Adrenal gland (tissue), 12 donors: ENCODE data around the gene GMPS. TPM values are rescaled to one million over a fixed set of nuclear protein-coding genes. Genes with fewer than 3 reads are reported as not detected.
A peak's percentile ranks its signal among the peaks of the same experiment; 100 is the strongest.

Experiments
- DNase-seq, 7 donors: peaks; one replicate each; pipeline ENCODE4 v3.0.0-alpha.2; 2019 to 2020
- H3K27ac ChIP-seq, 5 donors: fragments of 200-600 bp; sonication (generic) in 4 of 5; 1 replicate in 3 of 5; 2 replicates in 2 of 5; pipeline versions ENCODE4 v1.5.1 to v1.8.0; 2016 to 2020; ENCODE audit warnings: mild to moderate bottlenecking in 1 of 5
- H3K27me3 ChIP-seq: fragments of 200-600 bp; 2 replicates; pipeline ENCODE4 v1.8.0; 2021
- H3K36me3 ChIP-seq, 2 donors: fragments of 200-600 bp; replicated peaks in 1 of 2; 1 replicate in 1 of 2; 2 replicates in 1 of 2; pipeline versions ENCODE4 v1.5.1 to v1.8.0; 2018 to 2022
- H3K4me1 ChIP-seq, 2 donors: fragments of 200-600 bp; replicated peaks in 1 of 2; 1 replicate in 1 of 2; 2 replicates in 1 of 2; pipeline versions ENCODE4 v1.5.1 to v1.8.0; 2018 to 2021
- H3K4me3 ChIP-seq, 4 donors: fragments of 200-600 bp; sonication (generic) in 3 of 4; one replicate each; pipeline ENCODE4 v1.5.1; 2016 to 2018
- H3K9me3 ChIP-seq, 3 donors: fragments of 200-600 bp; sonication (generic) in 1 of 3; replicated peaks in 1 of 3; 1 replicate in 2 of 3; 2 replicates in 1 of 3; pipeline versions ENCODE4 v1.5.1 to v1.8.0; 2016 to 2021
- POLR2A ChIP-seq, 2 donors: fragments of 450-650 bp; IDR thresholded peaks; one replicate each; pipeline ENCODE4 v1.6.1; 2017; ENCODE audit warnings: antibody characterized with exemption in 2 of 2, mild to moderate bottlenecking in 2 of 2, moderate library complexity in 1 of 2
- WGBS, 4 donors: extraction: QIAGEN DNeasy Blood & Tissue Kit in 2 of 4; methylation state at CpG; one replicate each; pipeline versions ENCODE4 v1.1.5 to v1.1.7; 2013 to 2017; 5-methylcytosine and 5-hydroxymethylcytosine counted together
- intact Hi-C, 2 donors: fragments of 100-400 bp; cut with DNase I; formaldehyde crosslinking; loops; one replicate each; pipeline versions ENCODE4 v1.14.1 to v1.15.0; 2022 to 2023
- polyA plus RNA-seq, 3 donors: library from polyadenylated mRNA; stranded (reverse); fragments of 200-250 nt in 2 of 3; fragments of 350-450 nt in 1 of 3; fragmentation: Illumina TruSeq in 1 of 3; extraction: RNeasy Lipid Tissue Mini Kit (QIAGEN cat#74804) in 1 of 3; gene quantifications; one replicate each; pipeline ENCODE4 v1.2.3, GENCODE V29; 2013 to 2014
- total RNA-seq, 9 donors: library from RNA; depleted of rRNA in 4 of 9; stranded (reverse); fragments of >200 nt in 4 of 9; fragments of 120-200 nt in 1 of 9; fragmentation: NEBNext Ultra II Directional in 1 of 9; extraction: Animal tissue kit (Norgen Biotek cat#: 25700) in 1 of 9; gene quantifications; one replicate each; pipeline versions ENCODE4 v1.1.0 to v1.2.4, GENCODE V29; 2013 to 2023
- TF ChIP-seq, protein P1 (sequence below), 6 experiments: fragments of 450-650 bp in 4 of 6; fragments of 200-600 bp in 2 of 6; sonication (generic) in 1 of 6; IDR thresholded peaks; 1 replicate in 5 of 6; 2 replicates in 1 of 6; pipeline versions ENCODE4 v1.5.1 to v1.8.0; 2016 to 2021; ENCODE audit warnings: antibody characterized with exemption in 6 of 6, mild to moderate bottlenecking in 2 of 6, moderate library complexity in 1 of 6
- donor health status: healthy with polysubstance abuse.
- donor health status: Bipolar disorder and iron deficiency.
- donor health status: DM: yes; HTN: yes; CAD: no.
- donor health status: DM: no; HTN: no; CAD: no.
- donor health status: DM: no; HTN: no; CAD: no.
- donor health status: DM: yes; HTN: yes; CAD: no.

The GMPS gene
- total and polyA plus RNA-seq, 12 donors, result 11.5 to 63.5 (median 40.9) TPM

DNA sequence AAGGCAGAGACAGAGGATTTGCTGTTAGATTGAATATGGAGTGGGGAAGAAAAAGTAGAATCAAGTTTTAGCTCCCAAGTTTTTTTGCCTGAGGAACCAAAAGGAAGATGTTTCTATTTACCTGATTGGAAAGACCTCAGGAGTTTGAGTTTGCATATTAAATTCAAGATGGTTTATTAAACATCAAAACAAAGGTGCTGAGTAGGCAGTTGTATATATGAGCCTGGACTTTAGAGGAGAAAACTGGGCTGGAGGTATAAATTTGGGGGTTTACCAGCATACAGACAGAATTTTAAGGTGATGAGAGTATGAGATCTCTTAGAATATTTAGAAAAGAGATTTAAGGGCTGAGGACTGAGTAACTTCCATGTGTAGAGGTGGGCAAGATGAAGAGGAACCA, 38.2 kb downstream of the GMPS start:
- no peak overlapping the region for H3K4me3 ChIP-seq
- H3K9me3 ChIP-seq, result no peaks in the 10 kb centered on the region
- H3K36me3 ChIP-seq, result peaks cover 0 to 28% of the 10 kb centered on the region in 2 donors
- TF ChIP-seq, protein P1, sequence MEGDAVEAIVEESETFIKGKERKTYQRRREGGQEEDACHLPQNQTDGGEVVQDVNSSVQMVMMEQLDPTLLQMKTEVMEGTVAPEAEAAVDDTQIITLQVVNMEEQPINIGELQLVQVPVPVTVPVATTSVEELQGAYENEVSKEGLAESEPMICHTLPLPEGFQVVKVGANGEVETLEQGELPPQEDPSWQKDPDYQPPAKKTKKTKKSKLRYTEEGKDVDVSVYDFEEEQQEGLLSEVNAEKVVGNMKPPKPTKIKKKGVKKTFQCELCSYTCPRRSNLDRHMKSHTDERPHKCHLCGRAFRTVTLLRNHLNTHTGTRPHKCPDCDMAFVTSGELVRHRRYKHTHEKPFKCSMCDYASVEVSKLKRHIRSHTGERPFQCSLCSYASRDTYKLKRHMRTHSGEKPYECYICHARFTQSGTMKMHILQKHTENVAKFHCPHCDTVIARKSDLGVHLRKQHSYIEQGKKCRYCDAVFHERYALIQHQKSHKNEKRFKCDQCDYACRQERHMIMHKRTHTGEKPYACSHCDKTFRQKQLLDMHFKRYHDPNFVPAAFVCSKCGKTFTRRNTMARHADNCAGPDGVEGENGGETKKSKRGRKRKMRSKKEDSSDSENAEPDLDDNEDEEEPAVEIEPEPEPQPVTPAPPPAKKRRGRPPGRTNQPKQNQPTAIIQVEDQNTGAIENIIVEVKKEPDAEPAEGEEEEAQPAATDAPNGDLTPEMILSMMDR (IDR thresholded peaks at IDR 0.05), result no peak
- TF ChIP-seq POLR2A (IDR thresholded peaks at IDR 0.05), result no peak
- peaks cover 4 to 14% of the 10 kb centered on the region in 2 donors for H3K4me1 ChIP-seq
- no peak overlapping the region for H3K27ac ChIP-seq
- DNase-seq, result no peak
- intact Hi-C loops, result no loop called here
- H3K27me3 ChIP-seq, result no peaks in the 10 kb centered on the region

DNA sequence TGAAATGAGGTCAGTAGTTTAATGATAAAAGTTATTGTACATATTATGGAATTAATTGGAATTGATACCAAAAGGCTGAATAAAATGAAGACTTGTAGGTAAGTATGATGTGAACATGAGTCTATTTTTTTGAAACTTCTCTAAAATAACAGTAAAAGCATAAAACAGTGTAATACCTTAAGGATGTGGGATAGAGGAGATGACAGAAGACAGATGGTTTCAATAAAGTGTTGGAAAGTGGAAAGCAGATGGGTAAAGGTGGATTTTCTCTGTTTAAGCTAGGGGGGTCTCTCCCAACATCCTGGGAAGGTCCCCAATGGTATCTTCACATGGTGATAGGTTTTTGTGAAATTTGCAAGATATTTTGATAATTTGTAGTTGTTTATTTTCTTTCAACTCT, 41.6 kb downstream of the GMPS start:
- H3K4me1 ChIP-seq, result peaks cover 4 to 14% of the 10 kb centered on the region in 2 donors
- no peaks in the 10 kb centered on the region for H3K9me3 ChIP-seq
- TF ChIP-seq, protein P1 (IDR thresholded peaks at IDR 0.05), result no peak
- TF ChIP-seq POLR2A (IDR thresholded peaks at IDR 0.05), result no peak
- H3K27me3 ChIP-seq, result no peaks in the 10 kb centered on the region
- DNase-seq, result no peak
- no peak overlapping the region for H3K4me3 ChIP-seq
- peaks cover 0 to 45% of the 10 kb centered on the region in 2 donors for H3K36me3 ChIP-seq
- intact Hi-C loops, result no loop called here
- no peak overlapping the region for H3K27ac ChIP-seq

DNA sequence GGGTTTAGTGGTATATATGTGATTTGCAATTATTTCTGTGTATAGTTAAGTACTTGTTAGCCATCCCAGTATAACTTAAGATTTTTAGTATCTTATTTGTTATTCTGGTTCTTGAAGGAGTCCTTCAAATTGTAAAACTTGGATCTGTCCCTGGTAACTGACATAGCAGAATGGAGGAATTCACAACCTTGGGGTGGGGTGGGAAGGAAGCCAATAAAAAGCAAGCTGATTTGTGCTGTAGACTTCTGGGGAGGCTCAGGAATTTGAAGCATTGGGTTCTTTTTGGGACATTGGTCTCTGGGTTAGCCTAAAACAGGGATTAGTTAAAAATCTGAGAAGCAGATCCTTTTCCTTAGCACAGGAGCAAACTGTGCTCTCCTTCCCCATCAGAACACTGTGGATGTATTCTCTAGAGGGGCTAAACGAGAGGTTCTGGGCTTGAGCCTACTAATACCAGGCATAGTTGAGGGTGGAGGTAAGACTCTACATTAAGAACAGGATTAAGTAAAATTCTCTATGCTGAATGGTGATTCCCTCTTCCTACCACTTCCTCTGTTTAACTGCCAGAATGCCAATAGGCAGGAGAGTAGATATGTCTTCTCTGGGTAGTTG, 42.2 kb downstream of the GMPS start:
- peaks cover 4 to 14% of the 10 kb centered on the region in 2 donors for H3K4me1 ChIP-seq
- intact Hi-C loops, result no loop called here
- TF ChIP-seq, protein P1 (IDR thresholded peaks at IDR 0.05), result no peak
- TF ChIP-seq POLR2A (IDR thresholded peaks at IDR 0.05), result no peak
- H3K9me3 ChIP-seq, result no peaks in the 10 kb centered on the region
- peak in 6 of 7 donors; percentile 25 to 62 (median 43) for DNase-seq
- H3K27me3 ChIP-seq, result no peaks in the 10 kb centered on the region
- 73 to 100% (median 84%) methylated on average over 1 of the region's 1 CpG for WGBS, 4 donors
- no peak overlapping the region for H3K4me3 ChIP-seq
- H3K27ac ChIP-seq, result peak overlapping the region in 3 of 5 donors; percentile 1 to 36 (median 15)
- H3K36me3 ChIP-seq, result peaks cover 0 to 51% of the 10 kb centered on the region in 2 donors

DNA sequence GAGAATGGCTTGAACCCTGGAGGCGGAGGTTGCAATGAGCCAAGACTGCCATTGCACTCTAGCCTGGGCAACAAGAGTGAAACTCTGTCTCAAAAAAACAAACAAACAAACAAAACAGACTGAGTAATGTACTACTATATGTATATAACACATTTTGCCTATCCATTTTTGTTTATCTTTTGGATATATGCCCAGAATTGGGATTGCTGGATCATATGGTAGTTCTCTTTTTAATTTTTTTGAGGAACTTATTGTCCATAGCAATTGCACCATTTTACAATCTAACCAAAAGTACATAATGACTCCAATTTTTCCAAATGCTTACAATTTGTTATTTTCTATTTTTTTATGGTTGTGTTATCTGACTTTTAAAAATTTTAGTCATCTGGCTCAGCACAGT, 47.3 kb downstream of the GMPS start:
- H3K9me3 ChIP-seq, result no peaks in the 10 kb centered on the region
- H3K4me3 ChIP-seq, result no peak overlapping the region
- DNase-seq, result no peak
- peaks cover 4 to 9% of the 10 kb centered on the region in 2 donors for H3K4me1 ChIP-seq
- H3K27me3 ChIP-seq, result no peaks in the 10 kb centered on the region
- H3K27ac ChIP-seq, result no peak overlapping the region
- H3K36me3 ChIP-seq, result peaks cover 0 to 40% of the 10 kb centered on the region in 2 donors
- intact Hi-C loops, result no loop called here
- 100% methylated on average over 1 of the region's 1 CpG for WGBS, 4 donors
- TF ChIP-seq POLR2A (IDR thresholded peaks at IDR 0.05), result no peak
- TF ChIP-seq, protein P1 (IDR thresholded peaks at IDR 0.05), result no peak
